BJ (cell line): Measurements from ENCODE around the gene DOCK3. TPM values are rescaled to one million over a fixed set of nuclear protein-coding genes. Genes with fewer than 3 reads are reported as not detected.

Experiments
- CTCF ChIA-PET: fragments of 350-600 bp; formaldehyde crosslinking; extraction: SDS; loops from one replicate; lab custom pipeline; 2021; ENCODE audit warnings: antibody characterized with exemption, inconsistent platforms; lab: Yijun Ruan, JAX
- POLR2A ChIA-PET: fragments of 300-600 bp; sonication (Branson Sonifier 250); formaldehyde crosslinking; extraction: SDS; loops from one replicate; lab custom pipeline; 2021; ENCODE audit warnings: antibody characterized with exemption; lab: Charles Lee
- DNase-seq: peaks from one replicate; pipeline ENCODE4 v3.0.0-alpha.2; 2011; ENCODE audit warnings: low read depth
- H3K27me3 ChIP-seq: 2 replicates; pipeline ENCODE4 v1.6.0; 2011; ENCODE audit warnings: low read length; ENCODE audit not compliant: control insufficient read depth, insufficient read depth
- H3K36me3 ChIP-seq: 2 replicates; pipeline ENCODE4 v1.5.1; 2011; ENCODE audit warnings: low read length; ENCODE audit not compliant: control insufficient read depth, insufficient read depth
- H3K4me3 ChIP-seq: 2 replicates; pipeline ENCODE4 v1.5.1; 2011; ENCODE audit warnings: low read depth, mild to moderate bottlenecking, control low read depth, low read length
- polyA plus RNA-seq: library from polyadenylated mRNA; depleted of rRNA; stranded (reverse); fragments of >200 nt; gene quantifications from 2 replicates; pipeline ENCODE4 v1.2.3, GENCODE V29; 2011
- TF ChIP-seq, protein P1 (sequence below): IDR thresholded peaks from 2 replicates; pipeline ENCODE4 v1.5.1; 2011; ENCODE audit warnings: low read depth, mild to moderate bottlenecking, control low read depth, inconsistent platforms, low read length, moderate library complexity; ENCODE audit not compliant: insufficient read depth

The DOCK3 gene
- polyA plus RNA-seq, 1 experiment: 0.09 TPM

DNA sequence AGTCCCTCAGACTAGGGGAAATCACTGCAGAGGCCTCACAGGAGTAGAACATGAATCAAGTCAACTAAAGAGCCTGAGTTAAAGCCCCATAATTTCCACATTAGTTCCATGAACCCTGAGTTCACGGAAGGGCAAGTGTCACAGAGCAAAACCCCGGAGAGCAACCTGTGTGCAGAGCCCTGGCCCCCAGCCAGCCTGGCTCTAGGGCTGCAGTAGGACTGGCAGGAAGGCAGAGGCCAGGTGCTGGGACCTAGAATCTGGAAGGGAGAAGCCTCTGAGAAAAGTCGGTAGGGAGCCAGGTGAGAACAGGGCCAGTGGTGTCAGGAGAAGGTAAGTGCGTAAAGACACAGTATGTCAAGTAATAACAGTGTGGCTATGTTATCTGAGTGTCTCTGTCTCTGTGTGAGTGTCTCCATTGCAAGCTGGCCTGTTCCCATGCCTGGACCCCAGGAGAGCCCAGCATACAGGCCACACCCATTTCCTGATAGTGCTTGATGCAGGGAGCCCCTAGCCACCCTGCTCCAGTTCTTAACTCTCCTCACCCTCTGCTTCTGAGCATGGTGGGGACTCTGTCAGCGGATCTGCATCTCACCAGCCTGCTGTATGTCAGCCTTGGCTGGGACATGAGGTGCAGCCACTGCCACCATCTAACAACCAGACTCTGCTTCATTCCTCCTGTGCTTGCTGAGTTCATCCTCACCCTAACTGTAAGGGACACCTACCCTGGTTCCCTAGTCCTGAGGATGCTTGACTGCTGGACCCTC, 699.1 kb downstream of the DOCK3 start:
- TF ChIP-seq, protein P1, sequence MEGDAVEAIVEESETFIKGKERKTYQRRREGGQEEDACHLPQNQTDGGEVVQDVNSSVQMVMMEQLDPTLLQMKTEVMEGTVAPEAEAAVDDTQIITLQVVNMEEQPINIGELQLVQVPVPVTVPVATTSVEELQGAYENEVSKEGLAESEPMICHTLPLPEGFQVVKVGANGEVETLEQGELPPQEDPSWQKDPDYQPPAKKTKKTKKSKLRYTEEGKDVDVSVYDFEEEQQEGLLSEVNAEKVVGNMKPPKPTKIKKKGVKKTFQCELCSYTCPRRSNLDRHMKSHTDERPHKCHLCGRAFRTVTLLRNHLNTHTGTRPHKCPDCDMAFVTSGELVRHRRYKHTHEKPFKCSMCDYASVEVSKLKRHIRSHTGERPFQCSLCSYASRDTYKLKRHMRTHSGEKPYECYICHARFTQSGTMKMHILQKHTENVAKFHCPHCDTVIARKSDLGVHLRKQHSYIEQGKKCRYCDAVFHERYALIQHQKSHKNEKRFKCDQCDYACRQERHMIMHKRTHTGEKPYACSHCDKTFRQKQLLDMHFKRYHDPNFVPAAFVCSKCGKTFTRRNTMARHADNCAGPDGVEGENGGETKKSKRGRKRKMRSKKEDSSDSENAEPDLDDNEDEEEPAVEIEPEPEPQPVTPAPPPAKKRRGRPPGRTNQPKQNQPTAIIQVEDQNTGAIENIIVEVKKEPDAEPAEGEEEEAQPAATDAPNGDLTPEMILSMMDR: no peak
- H3K36me3 ChIP-seq: no peaks in the 10 kb centered on the region
- POLR2A ChIA-PET: no interaction called here
- no peaks in the 10 kb centered on the region; the same call in 1 of the 2 replicates for H3K27me3 ChIP-seq
- no peak overlapping the region for H3K4me3 ChIP-seq
- no peak for DNase-seq
- CTCF ChIA-PET: interaction anchor here (0.8 to 5.1 kb wide), 4 partner anchors 63 to 402 kb away, joined by 3 to 106 read pairs (median 10); no protein-coding TSS in a partner anchor

DNA sequence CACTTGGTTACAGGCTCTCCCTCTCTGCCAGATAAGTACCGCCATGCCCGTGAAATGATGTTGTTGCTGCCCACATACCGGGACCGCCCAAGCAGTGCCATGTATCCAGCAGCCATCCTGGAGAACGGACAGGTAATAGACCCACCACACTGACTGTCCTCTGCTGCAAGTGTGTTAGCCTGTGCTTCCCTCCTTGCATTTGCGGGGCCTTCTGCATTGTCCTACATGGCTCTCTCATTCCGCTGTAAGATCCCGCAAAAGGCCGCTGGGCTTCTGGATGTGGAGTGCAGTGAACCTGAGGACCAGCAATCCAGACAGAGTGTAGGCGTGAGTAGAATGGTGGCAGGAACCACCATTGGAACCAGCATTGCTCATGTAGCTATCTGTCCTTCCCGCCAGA, 699.7 kb downstream of the DOCK3 start:
- TF ChIP-seq, protein P1: no peak
- no peak for DNase-seq
- ChIA-PET CTCF (interaction anchor here (2.6 to 2.7 kb wide), 2 partner anchors 274 to 759 kb away, joined by 9 to 14 read pairs; no protein-coding TSS in a partner anchor), POLR2A (no interaction called here)
- H3K4me3 ChIP-seq: no peak overlapping the region
- H3K36me3 ChIP-seq: no peaks in the 10 kb centered on the region
- H3K27me3 ChIP-seq: no peaks in the 10 kb centered on the region; the same call in 1 of the 2 replicates

DNA sequence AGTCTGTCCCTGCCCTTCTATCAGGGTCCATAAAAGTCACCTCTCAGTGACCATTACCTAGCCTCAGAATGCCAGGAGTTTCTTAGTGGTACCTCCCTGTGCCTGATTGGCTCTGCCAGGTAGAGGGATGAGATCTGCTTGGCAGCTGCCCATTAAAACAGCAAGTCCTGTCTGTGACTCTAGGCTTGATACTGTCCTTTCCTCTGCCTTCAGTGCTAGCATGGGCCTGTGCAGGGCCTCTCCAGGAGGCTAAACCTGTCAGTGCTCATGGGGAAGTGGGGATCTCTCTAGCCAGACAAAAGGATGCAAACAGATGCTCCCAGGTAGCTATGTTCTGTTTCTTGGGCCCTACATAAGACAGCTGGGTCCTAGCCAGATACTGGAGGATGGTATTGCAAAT, 700.4 kb downstream of the DOCK3 start:
- no peak overlapping the region for H3K4me3 ChIP-seq
- DNase-seq: no peak
- H3K27me3 ChIP-seq: no peaks in the 10 kb centered on the region
- no peaks in the 10 kb centered on the region for H3K36me3 ChIP-seq
- POLR2A ChIA-PET: no interaction called here
- TF ChIP-seq, protein P1: no peak
- CTCF ChIA-PET: interaction anchor here (0.6 to 2.7 kb wide), 4 partner anchors 11 to 763 kb away, joined by 3 to 14 read pairs (median 7); partner anchors contain the start of gene CISH

DNA sequence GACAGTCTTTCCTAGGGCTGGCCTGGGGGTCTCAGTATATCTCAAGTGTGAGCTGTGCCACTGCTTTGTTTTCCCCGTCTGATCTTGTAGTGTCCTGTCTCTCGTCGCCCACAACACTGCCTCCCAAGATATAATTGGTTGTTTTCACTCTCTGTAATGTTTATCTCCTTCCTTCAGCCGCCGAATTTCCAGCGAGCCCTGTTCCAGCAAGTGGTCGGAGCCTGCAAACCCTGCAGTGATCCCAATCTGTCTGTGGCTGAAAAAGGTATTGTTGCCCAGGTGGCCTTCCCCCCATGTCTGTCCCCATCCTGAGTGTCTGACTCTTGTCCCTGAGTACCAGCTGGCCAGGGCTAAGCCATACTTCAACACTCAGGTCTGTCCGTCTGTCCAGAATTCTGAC, 700.8 kb downstream of the DOCK3 start:
- ChIA-PET CTCF (interaction anchor here (0.6 to 2.7 kb wide), 6 partner anchors 9 to 764 kb away, joined by 3 to 14 read pairs (median 4); partner anchors contain the start of genes CISH, MANF and RBM15B), POLR2A (no interaction called here)
- Histone ChIP-seq H3K4me3 (no peak overlapping the region), H3K27me3 (no peaks in the 10 kb centered on the region), H3K36me3 (no peaks in the 10 kb centered on the region)
- DNase-seq: no peak
- TF ChIP-seq, protein P1: no peak

DNA sequence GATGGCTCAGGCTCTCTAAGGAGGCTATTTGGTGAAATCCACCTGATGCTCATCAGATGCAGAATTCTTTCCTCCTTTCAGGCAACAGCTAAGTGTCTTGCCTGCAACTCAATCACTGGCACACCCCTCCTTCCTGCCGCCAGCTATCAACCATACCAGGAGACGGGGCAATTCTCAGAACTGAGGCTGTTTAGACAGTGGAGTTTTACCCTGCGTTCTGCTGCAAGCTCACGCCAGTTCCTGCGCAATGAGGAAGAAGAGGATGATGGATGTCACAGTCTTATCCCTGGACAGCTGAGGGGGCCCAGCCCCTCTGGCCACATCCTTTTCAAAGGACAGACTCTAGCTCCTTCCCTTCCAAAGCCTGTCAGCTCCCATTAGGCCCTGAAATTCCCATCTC, 703.3 kb downstream of the DOCK3 start:
- CTCF ChIA-PET: interaction anchor here (1.4 to 3.4 kb wide), 4 partner anchors 11 to 763 kb away, joined by 4 to 16 read pairs (median 9); no protein-coding TSS in a partner anchor
- POLR2A ChIA-PET: no interaction called here

More for the DNA sequence above, 703.3 kb downstream of the DOCK3 start:
- TF ChIP-seq, protein P1: no peak
- no peaks in the 10 kb centered on the region for H3K27me3 ChIP-seq
- no peak overlapping the region for H3K4me3 ChIP-seq
- no peak for DNase-seq
- H3K36me3 ChIP-seq: no peaks in the 10 kb centered on the region
